H1 (cell line): ENCODE data around the gene CCBE1. TPM values are rescaled to one million over a fixed set of nuclear protein-coding genes. Genes with fewer than 3 reads are reported as not detected.
"Not testable (repeated sequence)": the region's sequence is repeated elsewhere in the genome, so short reads cannot be mapped to it uniquely, and the experiment has no call there.

Experiments used
- CTCF ChIA-PET: fragments of 300-600 bp; sonication (Branson Sonifier 250); formaldehyde crosslinking; loops from one replicate; lab custom pipeline; 2021; ENCODE audit not compliant: partially characterized antibody; lab: Charles Lee
- POLR2A ChIA-PET: fragments of 300-600 bp; sonication (Branson Sonifier 250); formaldehyde crosslinking; loops from one replicate; lab custom pipeline; 2021; ENCODE audit warnings: inconsistent platforms; ENCODE audit not compliant: partially characterized antibody; lab: Charles Lee
- DNase-seq, 2 experiments: peaks; one replicate each; pipeline versions ENCODE4 v3.0.0 to v3.0.0-alpha.2; 2010 to 2022; ENCODE audit warnings: low spot score in 2 of 2, low read depth in 1 of 2, mixed read lengths in 1 of 2
- FAIRE-seq: peaks from 2 replicates; lab custom pipeline; 2011; peaks lifted over from hg19 to GRCh38; lab: Jason Lieb, UNC
- H2AFZ ChIP-seq: 2 replicates; pipeline ENCODE4 v1.8.1; 2012; ENCODE audit warnings: low read length, inconsistent platforms
- H2AK5ac ChIP-seq: 2 replicates; pipeline ENCODE4 v1.6.1; 2013; ENCODE audit warnings: low read depth, low read length
- H2BK120ac ChIP-seq: replicated peaks from 2 replicates; pipeline ENCODE3; 2013; ENCODE audit warnings: low read depth, low read length, inconsistent platforms
- H2BK12ac ChIP-seq: 2 replicates; pipeline ENCODE4 v1.6.1; 2013; ENCODE audit warnings: low read depth, low read length
- H2BK15ac ChIP-seq: 2 replicates; pipeline ENCODE4 v1.6.1; 2013; ENCODE audit warnings: low read length
- H2BK20ac ChIP-seq: 2 replicates; pipeline ENCODE4 v1.6.1; 2013; ENCODE audit warnings: low read length
- H2BK5ac ChIP-seq: 2 replicates; pipeline ENCODE4 v1.6.1; 2013; ENCODE audit warnings: low read depth, low read length
- H3K14ac ChIP-seq: 2 replicates; pipeline ENCODE4 v1.6.1; 2013; ENCODE audit warnings: inconsistent platforms; ENCODE audit not compliant: insufficient read length
- H3K18ac ChIP-seq: 2 replicates; pipeline ENCODE4 v1.6.1; 2013; ENCODE audit warnings: low read length; ENCODE audit errors: extremely low read depth
- H3K23ac ChIP-seq: 2 replicates; pipeline ENCODE4 v1.6.1; 2013; ENCODE audit warnings: inconsistent platforms; ENCODE audit not compliant: insufficient read length
- H3K23me2 ChIP-seq: 2 replicates; pipeline ENCODE4 v1.6.1; 2013; ENCODE audit warnings: low read depth, low read length
- H3K27ac ChIP-seq: 2 replicates; pipeline ENCODE4 v1.6.1; 2011; ENCODE audit warnings: low read depth, low read length, inconsistent platforms
- H3K27me3 ChIP-seq, 4 experiments: replicated peaks in 1 of 4; 1 replicate in 1 of 4; 2 replicates in 3 of 4; pipeline versions ENCODE4 v1.6.1 to v1.8.1; 2011 to 2013; ENCODE audit warnings: low read length in 3 of 4, mild to moderate bottlenecking in 3 of 4, inconsistent platforms in 2 of 4, mixed read lengths in 2 of 4, moderate library complexity in 1 of 4; ENCODE audit not compliant: control insufficient read depth in 3 of 4, insufficient read depth in 3 of 4; ENCODE audit errors: extremely low read depth in 1 of 4
- H3K36me3 ChIP-seq, 4 experiments: 2 replicates each; pipeline versions ENCODE4 v1.6.1 to v1.8.1; 2011 to 2013; ENCODE audit warnings: mild to moderate bottlenecking in 4 of 4, low read length in 3 of 4, moderate library complexity in 2 of 4, control low read depth in 1 of 4, inconsistent platforms in 1 of 4; ENCODE audit not compliant: insufficient read depth in 4 of 4, control insufficient read depth in 2 of 4
- H3K4ac ChIP-seq: replicated peaks from 2 replicates; pipeline ENCODE3; 2013; ENCODE audit warnings: low read length, low read depth, mixed read lengths, inconsistent platforms; ENCODE audit not compliant: insufficient read length
- H3K4me1 ChIP-seq, 4 experiments: replicated peaks in 1 of 4; 1 replicate in 1 of 4; 2 replicates in 3 of 4; pipeline versions ENCODE4 v1.6.1 to v1.8.1; 2011 to 2013; ENCODE audit warnings: low read length in 3 of 4, inconsistent platforms in 2 of 4, mixed read lengths in 1 of 4; ENCODE audit not compliant: insufficient read depth in 4 of 4, control insufficient read depth in 3 of 4
- H3K4me2 ChIP-seq, 2 experiments: 2 replicates each; pipeline versions ENCODE4 v1.6.1 to v1.8.1; 2011 to 2013; ENCODE audit warnings: low read depth in 2 of 2, low read length in 2 of 2, control low read depth in 1 of 2, inconsistent platforms in 1 of 2, mild to moderate bottlenecking in 1 of 2; ENCODE audit not compliant: insufficient read depth in 1 of 2
- H3K4me3 ChIP-seq, 4 experiments: fragments of 200-600, 300-600 bp in 1 of 4; sonication (generic), shearing (Covaris generic), sonication (Bioruptor Twin) in 1 of 4; 2 replicates each; pipeline versions ENCODE4 v1.5.1 to v1.8.1; 2011 to 2016; ENCODE audit warnings: low read length in 4 of 4, low read depth in 3 of 4, control low read depth in 2 of 4, inconsistent platforms in 2 of 4, mild to moderate bottlenecking in 2 of 4, mixed read lengths in 1 of 4, moderate library complexity in 1 of 4; ENCODE audit not compliant: insufficient read depth in 2 of 4; ENCODE audit errors: extremely low read depth in 1 of 4
- H3K56ac ChIP-seq: replicated peaks from 2 replicates; pipeline ENCODE3; 2013; ENCODE audit warnings: low read depth, mild to moderate bottlenecking, mixed read lengths, low read length, inconsistent platforms; ENCODE audit not compliant: insufficient read length
- H3K79me1 ChIP-seq: 2 replicates; pipeline ENCODE4 v1.6.1; 2013; ENCODE audit warnings: low read depth, low read length, control low read depth
- H3K79me2 ChIP-seq, 2 experiments: 2 replicates each; pipeline versions ENCODE4 v1.6.1 to v1.8.1; 2012 to 2013; ENCODE audit warnings: low read length in 2 of 2, mild to moderate bottlenecking in 2 of 2, inconsistent platforms in 1 of 2; ENCODE audit not compliant: insufficient read depth in 2 of 2, control insufficient read depth in 1 of 2
- H3K9ac ChIP-seq, 4 experiments: replicated peaks in 1 of 4; 1 replicate in 1 of 4; 2 replicates in 3 of 4; pipeline versions ENCODE4 v1.6.1 to v1.8.1; 2011 to 2013; ENCODE audit warnings: low read depth in 3 of 4, low read length in 3 of 4, control low read depth in 2 of 4, mild to moderate bottlenecking in 2 of 4, moderate library complexity in 2 of 4, inconsistent platforms in 1 of 4; ENCODE audit errors: extremely low read depth in 1 of 4
- H3K9me3 ChIP-seq, 2 experiments: 2 replicates each; pipeline versions ENCODE4 v1.6.1 to v1.8.1; 2012 to 2013; ENCODE audit warnings: mild to moderate bottlenecking in 2 of 2, moderate library complexity in 2 of 2, control low read depth in 1 of 2, inconsistent platforms in 1 of 2, low read depth in 1 of 2, low read length in 1 of 2, mixed read lengths in 1 of 2; ENCODE audit not compliant: insufficient read depth in 2 of 2
- H4K20me1 ChIP-seq, 2 experiments: replicated peaks in 1 of 2; 2 replicates each; pipeline versions ENCODE3 to v1.8.1; 2011 to 2013; ENCODE audit warnings: inconsistent platforms in 2 of 2, low read length in 2 of 2, mild to moderate bottlenecking in 1 of 2; ENCODE audit not compliant: insufficient read depth in 2 of 2, control insufficient read depth in 1 of 2
- H4K5ac ChIP-seq: 2 replicates; pipeline ENCODE4 v1.6.1; 2013; ENCODE audit warnings: low read length, low read depth, mixed read lengths, inconsistent platforms; ENCODE audit not compliant: insufficient read length
- H4K8ac ChIP-seq: 2 replicates; pipeline ENCODE4 v1.8.0; 2013; ENCODE audit warnings: mild to moderate bottlenecking, moderate library complexity, low read length, inconsistent platforms; ENCODE audit not compliant: insufficient read depth; ENCODE audit errors: extremely low read depth
- H4K91ac ChIP-seq: replicated peaks from 2 replicates; pipeline ENCODE3; 2013; ENCODE audit warnings: low read length, mixed read lengths, inconsistent platforms; ENCODE audit not compliant: insufficient read length
- WGBS, 2 experiments: shearing (Covaris generic) in 1 of 2; methylation state at CpG; one replicate each; pipeline versions ENCODE4 v1.1.6 to v1.1.7; 2013 to 2015; ENCODE audit warnings: low lambda C conversion rate in 2 of 2, mixed read lengths in 2 of 2, inconsistent platforms in 1 of 2, low coverage in 1 of 2, missing lambda C conversion rate in 1 of 2; ENCODE audit not compliant: insufficient replicate concordance in 2 of 2, insufficient coverage in 1 of 2, insufficient read length in 1 of 2; ENCODE audit errors: extremely low coverage in 1 of 2, missing lambda C conversion rate in 1 of 2; 5-methylcytosine and 5-hydroxymethylcytosine counted together
- polyA plus RNA-seq, 7 experiments: library from polyadenylated mRNA; depleted of rRNA in 3 of 7; stranded (reverse) in 5 of 7; unstranded in 2 of 7; fragments of >200 nt in 5 of 7; fragments of 200-250 nt in 2 of 7; gene quantifications; 1 replicate in 5 of 7; 2 replicates in 1 of 7; 4 replicates in 1 of 7; pipeline versions ENCODE4 v1.2.1 to v1.2.3, GENCODE V29; 2011 to 2013; ENCODE audit warnings: missing spikeins in 2 of 7, mixed read lengths in 2 of 7
- total RNA-seq: library from RNA; stranded (reverse); fragmentation: NEBNext Ultra II Directional; extraction: Animal tissue kit (Norgen Biotek cat#: 25700); gene quantifications from 2 replicates; pipeline ENCODE4 v1.2.1, GENCODE V29; 2021

The CCBE1 gene
- total and polyA plus RNA-seq, 2 of the 8 experiments (the other 6 are each of a cell fraction or from before 2014, with no cell fraction given) = 2.1 to 2.6 TPM

GRCh38 chr18:59714096-59714495, 16.9 kb upstream of the CCBE1 start:
- H4K5ac ChIP-seq, H3K4me1 ChIP-seq, H3K9me3 ChIP-seq, H2BK20ac ChIP-seq, H3K4ac ChIP-seq, H2BK5ac ChIP-seq, H2BK120ac ChIP-seq, H2AFZ ChIP-seq, H3K4me3 ChIP-seq, H3K23me2 ChIP-seq, H3K27me3 ChIP-seq, H3K9ac ChIP-seq, H2BK15ac ChIP-seq, H4K91ac ChIP-seq, H4K20me1 ChIP-seq, H3K36me3 ChIP-seq, H4K8ac ChIP-seq, H2AK5ac ChIP-seq, H3K23ac ChIP-seq, H3K18ac ChIP-seq, H3K79me2 ChIP-seq, H3K4me2 ChIP-seq, FAIRE-seq, H3K27ac ChIP-seq, H3K79me1 ChIP-seq, H3K14ac ChIP-seq, DNase-seq, H2BK12ac ChIP-seq, H3K56ac ChIP-seq, POLR2A ChIA-PET: not testable (repeated sequence)
- WGBS, 2 experiments = 99% methylated on average over 11 of the region's 28 CpGs; no CpG with 5 or more reads in 1 of the 2 experiments
- CTCF ChIA-PET = interaction anchor here (1.2 to 7.8 kb wide), 3 partner anchors 11 to 24 kb away, joined by 3 to 60 read pairs (median 3); partner anchors contain the start of gene CCBE1
